ENCODE results near the gene MIOX. TPM values are rescaled to one million over a fixed set of nuclear protein-coding genes. Genes with fewer than 3 reads are reported as not detected.

MIOX gene
- total RNA-seq, 1 experiment from 2014 or later: not detected

GRCh38 chr22:50522806-50523438 lies 36.3 kb downstream of the MIOX start:
- Mint-ChIP-seq H3K36me3 (ENCODE audit: insufficient read depth, unreplicated experiment) (peaks cover 53% of the 10 kb centered on the region), H3K4me3 (ENCODE audit: unreplicated experiment) (peak overlapping the region; percentile 89), H3K9me3 (ENCODE audit: unreplicated experiment) (no peaks in the 10 kb centered on the region), H3K27ac (ENCODE audit: unreplicated experiment) (no peak overlapping the region), H3K27me3 (ENCODE audit: insufficient read depth, unreplicated experiment) (no peaks in the 10 kb centered on the region), H3K4me1 (ENCODE audit: low read depth, unreplicated experiment) (peaks cover 14% of the 10 kb centered on the region)
- no peaks in the 10 kb centered on the region for H3K9me3 ChIP-seq
- H3K27me3 ChIP-seq (replicated peaks; ENCODE audit: control insufficient read depth, insufficient read depth, low read length): no peaks in the 10 kb centered on the region
- peak in 1 of 2 experiments; percentile 38 for DNase-seq
- peaks cover 17% of the 10 kb centered on the region for H3K4me1 ChIP-seq
- no peaks in the 10 kb centered on the region for H3K36me3 ChIP-seq (ENCODE audit: control insufficient read depth, insufficient read depth, low read length)
- POLR2A ChIA-PET: no interaction called here
- CTCF ChIA-PET: no interaction called here
- TF ChIP-seq CTCF (IDR thresholded peaks at IDR 0.05; ENCODE audit: insufficient read depth in 1 of 2, low read depth in 1 of 2, low read length in 1 of 2, severe bottlenecking in 1 of 2, unreplicated experiment in 1 of 2): no peak
- H3K4me3 ChIP-seq (ENCODE audit: low read depth, low read length): no peak overlapping the region
- TSS peak; percentile 16 for BruUV-seq (replicated peaks)
- intact Hi-C loops (cut with micrococcal nuclease; ENCODE audit: unreplicated experiment): no loop called here

- no peaks in the 10 kb centered on the region for H3K27me3 ChIP-seq (replicated peaks; ENCODE audit: control insufficient read depth, insufficient read depth, low read length)
- Mint-ChIP-seq H3K27ac (ENCODE audit: unreplicated experiment) (no peak overlapping the region), H3K4me1 (ENCODE audit: low read depth, unreplicated experiment) (peaks cover 14% of the 10 kb centered on the region), H3K36me3 (ENCODE audit: insufficient read depth, unreplicated experiment) (peaks cover 53% of the 10 kb centered on the region), H3K4me3 (ENCODE audit: unreplicated experiment) (peak overlapping the region; percentile 89), H3K27me3 (ENCODE audit: insufficient read depth, unreplicated experiment) (no peaks in the 10 kb centered on the region), H3K9me3 (ENCODE audit: unreplicated experiment) (no peaks in the 10 kb centered on the region)
- POLR2A ChIA-PET: no interaction called here
- no peaks in the 10 kb centered on the region for H3K36me3 ChIP-seq (ENCODE audit: control insufficient read depth, insufficient read depth, low read length)
- H3K4me3 ChIP-seq (ENCODE audit: low read depth, low read length): no peak overlapping the region
- DNase-seq: no peak
- no TSS peak for BruUV-seq (replicated peaks)
- H3K4me1 ChIP-seq: peaks cover 17% of the 10 kb centered on the region
- intact Hi-C loops (cut with micrococcal nuclease; ENCODE audit: unreplicated experiment): no loop called here
- TF ChIP-seq CTCF (IDR thresholded peaks at IDR 0.05; ENCODE audit: insufficient read depth in 1 of 2, low read depth in 1 of 2, low read length in 1 of 2, severe bottlenecking in 1 of 2, unreplicated experiment in 1 of 2): no peak
- CTCF ChIA-PET: interaction anchor here (3.2 kb wide), 1 partner anchor 40 kb away, joined by 43 read pairs; the partner anchor contains the start of gene SYCE3
- H3K9me3 ChIP-seq: no peaks in the 10 kb centered on the region
Observed at GRCh38 chr22:50523458-50523805, 36.8 kb downstream of the MIOX start.

GRCh38 chr22:50523806-50524675 lies 37.4 kb downstream of the MIOX start:
- no peaks in the 10 kb centered on the region for H3K27me3 Mint-ChIP-seq (ENCODE audit: insufficient read depth, unreplicated experiment)
- H3K9me3 ChIP-seq: no peaks in the 10 kb centered on the region
- POLR2A ChIA-PET: interaction anchor here (0.9 to 2.5 kb wide), 3 partner anchors 9 to 39 kb away, joined by 3 to 71 read pairs (median 12); partner anchors contain the start of genes LMF2, NCAPH2 and SYCE3
- BruUV-seq (replicated peaks): no TSS peak
- H3K4me3 Mint-ChIP-seq (ENCODE audit: unreplicated experiment): peak overlapping the region; percentile 89
- peak overlapping the region; percentile 91 for H3K27ac Mint-ChIP-seq (ENCODE audit: unreplicated experiment)
- H3K4me1 Mint-ChIP-seq (ENCODE audit: low read depth, unreplicated experiment): peaks cover 14% of the 10 kb centered on the region
- H3K4me1 ChIP-seq: peaks cover 17% of the 10 kb centered on the region
- intact Hi-C loops (cut with micrococcal nuclease; ENCODE audit: unreplicated experiment): no loop called here
- CTCF ChIA-PET: interaction anchor here (2.6 to 3.2 kb wide), 2 partner anchors 16 to 39 kb away, joined by 32 to 43 read pairs; partner anchors contain the start of genes LMF2, NCAPH2 and SYCE3
- DNase-seq: peak; percentile 30 to 62
- TF ChIP-seq CTCF (IDR thresholded peaks at IDR 0.05; ENCODE audit: insufficient read depth in 1 of 2, low read depth in 1 of 2, low read length in 1 of 2, severe bottlenecking in 1 of 2, unreplicated experiment in 1 of 2): no peak
- no peaks in the 10 kb centered on the region for H3K27me3 ChIP-seq (replicated peaks; ENCODE audit: control insufficient read depth, insufficient read depth, low read length)
- H3K36me3 ChIP-seq (ENCODE audit: control insufficient read depth, insufficient read depth, low read length): no peaks in the 10 kb centered on the region
- peak overlapping the region; percentile 87 for H3K4me3 ChIP-seq (ENCODE audit: low read depth, low read length)
- peaks cover 53% of the 10 kb centered on the region for H3K36me3 Mint-ChIP-seq (ENCODE audit: insufficient read depth, unreplicated experiment)
- H3K9me3 Mint-ChIP-seq (ENCODE audit: unreplicated experiment): no peaks in the 10 kb centered on the region

All from Caco-2 (cell line).